Stimulated activated naive CD4-positive, alpha-beta T cell treated with Interleukin-2 at 50 U/mL for 16 hours (primary cell): ENCODE data around the gene SEC61G.

Experiments used
- DNase-seq: peaks from one replicate; lab custom pipeline; 2025; lab: John Stamatoyannopoulos, UW

SEC61G gene

GRCh38 chr7:54764861-54765260 lies 5.8 kb upstream of the SEC61G start:
- DNase-seq = no peak

- no peak for DNase-seq
Observed at GRCh38 chr7:54757711-54758110, 1.3 kb downstream of the SEC61G start.

- DNase-seq = no peak
Observed at GRCh38 chr7:54749200-54749599, 9.8 kb downstream of the SEC61G start.

GRCh38 chr7:54747234-54747633 lies 11.8 kb downstream of the SEC61G start:
- DNase-seq = no peak

DNA sequence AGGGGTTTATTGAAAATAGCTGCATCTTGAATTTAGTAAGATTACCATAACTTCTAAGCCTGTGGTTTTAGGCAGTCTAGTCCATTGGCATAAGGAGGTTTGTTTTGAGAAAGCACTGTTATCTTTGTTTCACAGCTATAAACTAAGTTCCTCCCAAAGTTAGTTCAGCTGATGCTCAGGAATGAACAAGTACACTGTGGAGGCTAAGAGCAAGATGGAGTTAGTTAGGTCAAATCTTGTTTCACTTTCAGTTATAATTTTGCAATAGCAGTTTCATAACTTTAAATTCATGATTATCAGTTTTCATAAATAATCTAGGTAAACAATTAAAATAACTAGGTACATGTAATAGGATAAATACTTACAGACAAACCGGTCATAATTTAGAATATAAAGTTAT lies 15.4 kb downstream of the SEC61G start:
- no peak for DNase-seq

DNA sequence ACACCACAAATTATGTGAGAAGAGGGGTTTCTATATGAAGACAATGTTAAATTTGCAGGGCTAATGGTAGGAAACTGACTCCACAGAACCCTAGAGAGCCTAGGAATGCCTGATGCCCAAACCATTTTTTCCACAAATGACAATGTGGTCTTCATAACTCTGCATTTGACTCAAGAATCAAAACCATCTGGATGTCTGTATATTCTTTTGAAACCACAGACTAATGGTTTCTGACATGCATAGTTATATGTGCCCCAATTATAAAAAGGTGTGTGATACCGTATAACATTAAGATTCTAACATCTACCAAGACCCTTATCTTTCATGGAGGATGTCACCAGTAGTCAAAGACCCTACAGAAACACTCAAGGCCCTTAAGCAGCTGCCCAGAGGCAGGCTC lies 20.3 kb downstream of the SEC61G start:
- DNase-seq = no peak

- DNase-seq = no peak
Observed at GRCh38 chr7:54729107-54729506, 29.9 kb downstream of the SEC61G start.

DNA sequence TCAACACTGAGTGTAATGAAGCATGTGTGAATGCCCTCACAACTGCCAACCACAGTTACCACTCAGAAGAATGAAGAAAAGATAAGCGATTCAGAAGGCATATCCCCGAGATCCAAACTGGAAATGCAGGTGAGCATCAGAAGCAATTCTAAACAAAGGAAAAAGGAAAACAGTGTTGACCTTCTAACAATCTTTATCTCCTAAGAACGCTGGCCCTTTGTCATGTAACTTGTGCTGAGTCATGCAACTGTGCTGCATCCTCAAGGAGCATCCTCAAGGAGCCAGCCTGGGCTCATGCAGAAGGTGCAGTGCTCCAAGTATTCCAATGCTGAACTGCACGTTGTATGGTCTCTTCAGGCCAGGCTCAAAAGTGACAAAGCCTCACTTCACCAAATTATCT lies 30.6 kb downstream of the SEC61G start:
- DNase-seq = no peak

DNA sequence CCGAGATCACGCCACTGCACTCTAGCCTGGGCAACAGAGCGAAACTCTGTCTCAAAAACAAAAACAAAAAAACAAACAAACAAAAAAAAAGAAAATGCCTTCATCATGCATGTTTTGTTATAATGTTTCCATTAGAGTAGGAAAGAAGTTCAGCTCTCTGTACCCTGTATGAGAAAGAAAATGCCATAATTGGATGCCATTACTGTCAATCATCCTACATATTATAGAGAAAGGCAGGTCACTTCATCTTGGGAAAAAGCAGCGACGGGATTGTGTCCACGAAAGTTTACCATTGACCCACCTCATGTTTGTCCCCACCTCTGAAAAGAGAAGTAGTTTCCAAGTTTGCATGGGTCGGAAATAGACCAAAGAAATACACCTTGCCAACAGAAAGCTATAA lies 33.8 kb downstream of the SEC61G start:
- DNase-seq = no peak

DNA sequence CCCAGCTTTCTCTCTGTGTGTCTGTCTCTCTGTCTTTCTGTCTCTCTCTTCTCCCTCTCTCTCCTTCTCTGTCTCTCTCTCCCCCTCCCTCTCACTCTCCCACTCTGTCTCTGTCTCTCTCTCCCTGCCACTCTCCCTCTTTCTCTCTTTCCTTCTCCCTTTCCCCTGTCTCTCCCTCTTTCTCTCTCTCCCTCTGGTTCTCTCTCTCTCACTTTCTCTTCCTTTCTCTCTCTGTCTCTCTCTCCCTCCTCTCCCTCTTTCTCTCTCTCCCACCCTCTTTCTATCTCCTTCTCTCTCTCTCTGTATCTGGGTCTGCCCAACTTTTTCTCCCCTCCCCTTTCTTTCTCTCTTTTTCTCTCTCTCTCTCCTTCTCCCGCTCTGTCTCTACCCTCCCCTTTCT lies 36.5 kb downstream of the SEC61G start:
- no peak for DNase-seq

- no peak for DNase-seq
Observed at GRCh38 chr7:54722026-54722425, 37.0 kb downstream of the SEC61G start.

- no peak for DNase-seq
Observed at GRCh38 chr7:54719974-54720373, 39.0 kb downstream of the SEC61G start.

GRCh38 chr7:54719425-54719824 lies 39.6 kb downstream of the SEC61G start:
- DNase-seq = no peak

DNA sequence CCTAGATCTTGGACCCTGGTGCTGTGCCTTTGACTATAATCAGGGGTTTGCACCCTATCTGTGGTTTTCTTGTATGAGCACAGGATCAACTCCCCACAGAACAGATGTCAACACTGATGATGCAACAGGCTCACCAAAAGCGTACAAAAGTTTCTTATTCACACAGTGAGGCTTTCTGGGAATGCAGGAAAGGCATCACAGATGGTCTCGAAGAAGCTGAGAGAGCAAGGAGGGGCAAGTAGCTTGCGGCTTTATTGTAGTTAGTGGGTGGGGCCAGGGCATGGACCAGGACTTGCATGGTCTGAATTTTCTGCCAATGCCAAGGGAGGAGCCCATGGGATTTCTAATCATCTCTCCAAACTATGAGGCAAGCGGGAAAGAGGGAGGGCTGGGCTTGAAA lies 46.2 kb downstream of the SEC61G start:
- no peak for DNase-seq

DNA sequence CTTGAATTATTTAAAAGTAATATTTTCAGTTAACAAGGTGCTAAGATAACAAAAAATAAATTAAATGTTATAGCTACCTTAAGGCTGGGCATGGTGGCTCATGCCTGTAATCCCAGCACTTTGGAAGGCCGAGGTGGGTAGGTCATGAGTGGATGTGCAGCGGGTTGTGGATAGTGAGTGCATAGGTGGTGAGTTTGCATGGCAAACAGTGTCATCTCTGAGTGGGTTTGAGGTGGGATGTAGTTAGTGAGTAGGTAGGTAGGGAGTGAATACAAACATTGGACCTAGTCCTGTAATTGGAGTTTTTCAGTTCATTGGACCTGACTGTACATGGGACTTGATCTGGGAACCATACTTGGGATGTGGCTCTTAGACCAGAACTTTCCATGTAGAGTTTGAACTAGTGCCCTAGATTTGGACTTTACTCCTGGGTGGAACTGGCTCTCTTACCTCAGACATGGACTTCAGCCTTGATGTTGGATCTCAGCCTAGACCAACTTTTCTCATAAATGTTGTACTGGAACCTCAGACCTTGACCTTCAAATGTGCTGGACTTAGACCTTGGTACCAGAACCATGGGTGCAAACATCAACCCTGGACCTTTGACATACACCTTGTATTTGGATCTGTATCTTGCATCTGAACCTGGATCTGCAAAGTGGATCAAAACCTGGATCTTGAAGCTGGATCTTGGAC lies 47.0 kb downstream of the SEC61G start:
- no peak for DNase-seq

- no peak for DNase-seq
Observed at GRCh38 chr7:54709283-54709682, 49.7 kb downstream of the SEC61G start.

DNA sequence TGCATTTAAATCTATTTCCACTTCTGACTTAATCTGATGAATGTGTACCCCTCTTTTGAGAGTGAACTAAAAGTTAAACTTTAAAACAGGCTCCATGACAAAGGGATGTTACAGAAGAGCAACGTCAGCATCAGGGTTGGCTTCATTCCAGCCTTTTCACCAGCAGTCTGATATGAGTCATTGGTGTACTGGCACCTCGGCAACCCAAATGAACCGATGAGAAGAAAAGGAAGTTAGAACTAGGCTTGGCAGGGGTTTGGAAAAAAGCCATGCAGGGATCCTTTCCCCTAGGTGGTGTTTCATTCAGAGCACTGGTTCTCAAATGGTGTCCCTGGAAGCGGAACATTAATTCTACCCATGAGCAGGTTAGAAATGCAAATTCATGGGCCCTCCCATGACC lies 53.6 kb downstream of the SEC61G start:
- DNase-seq = no peak

- no peak for DNase-seq
Observed at GRCh38 chr7:54704851-54705250, 54.2 kb downstream of the SEC61G start.
